ENCODE results near the gene ZNF45. TPM values are rescaled to one million over a fixed set of nuclear protein-coding genes. Genes with fewer than 3 reads are reported as not detected.

Gene ZNF45
- total RNA-seq, 1 experiment from 2014 or later: 19.8 TPM

- H3K18ac ChIP-seq (ENCODE audit: insufficient read length, low read depth, low read length): no peak overlapping the region
- H2BK120ac ChIP-seq (ENCODE audit: low read depth, low read length, poor library complexity, severe bottlenecking): no peak overlapping the region
- peaks cover 0 to 2% of the 10 kb centered on the region in 2 experiments; a peak in 1 of 4 replicates for H3K4me1 Mint-ChIP-seq
- peaks cover 26% of the 10 kb centered on the region for H3K9me3 ChIP-seq (ENCODE audit: control insufficient read depth, low read depth, low read length)
- H3K36me3 Mint-ChIP-seq (ENCODE audit: insufficient read depth in 1 of 3, low read depth in 3 of 3): peaks cover 45 to 53% (median 47%) of the 10 kb centered on the region in 3 experiments
- no peak overlapping the region for H3K56ac ChIP-seq (ENCODE audit: insufficient read length, low read depth, low read length)
- no peak overlapping the region for H2BK5ac ChIP-seq (ENCODE audit: insufficient read length, low read length)
- no peak overlapping the region for H3K27ac ChIP-seq (ENCODE audit: insufficient read length, low read depth, low read length)
- no peaks in the 10 kb centered on the region for H3K23me2 ChIP-seq (ENCODE audit: insufficient read length, low read depth, low read length, poor library complexity, severe bottlenecking)
- H2AFZ ChIP-seq (ENCODE audit: low read length): no peak overlapping the region
- DNase-seq: no peak
- H3K9me3 Mint-ChIP-seq: peaks cover 30 to 55% of the 10 kb centered on the region in 2 experiments
- no peak overlapping the region for H2BK20ac ChIP-seq (ENCODE audit: low read depth, low read length, poor library complexity, severe bottlenecking)
- H4K91ac ChIP-seq (ENCODE audit: insufficient read length, low read depth, low read length): no peak overlapping the region
- no peaks in the 10 kb centered on the region for H4K20me1 ChIP-seq (ENCODE audit: control insufficient read depth, insufficient read depth, insufficient read length)
- no peak overlapping the region for H3K23ac ChIP-seq (ENCODE audit: insufficient read length, low read depth, low read length)
- H2BK12ac ChIP-seq (ENCODE audit: insufficient read length, low read depth, low read length): no peak overlapping the region
- no peaks in the 10 kb centered on the region; the same call in 1 of the 2 replicates for H3K27me3 Mint-ChIP-seq (ENCODE audit: low read depth)
- no peak overlapping the region for H3K27ac Mint-ChIP-seq
- no peak overlapping the region for H3K4me2 ChIP-seq (ENCODE audit: insufficient read depth, insufficient read length, low read length)
- H4K5ac ChIP-seq (ENCODE audit: insufficient read length, low read depth, low read length): no peak overlapping the region
- H2BK15ac ChIP-seq (ENCODE audit: low read depth, low read length): no peak overlapping the region
- no peaks in the 10 kb centered on the region for H3K4me1 ChIP-seq (ENCODE audit: insufficient read depth, low read length)
- H3K9ac ChIP-seq (ENCODE audit: extremely low read depth, insufficient read length, low read length): no peak overlapping the region
- no peak overlapping the region for H3K4ac ChIP-seq (ENCODE audit: low read depth, low read length)
- no peaks in the 10 kb centered on the region for H3K27me3 ChIP-seq (ENCODE audit: insufficient read depth, low read length)
- no peak overlapping the region for H3K14ac ChIP-seq (ENCODE audit: insufficient read depth, low read length)
- WGBS (ENCODE audit: extremely low coverage, insufficient read length, low lambda C conversion rate): no CpG with 5 or more reads among the region's 3 CpGs
- H3K79me2 ChIP-seq (ENCODE audit: insufficient read depth, low read length): no peaks in the 10 kb centered on the region
- H3T11ph ChIP-seq (ENCODE audit: low read length): no peak overlapping the region
- no peak for TF ChIP-seq CTCF (conservative IDR thresholded peaks at IDR 0.05)
- H2AK5ac ChIP-seq (ENCODE audit: insufficient read length, low read length): no peak overlapping the region
- H3K79me1 ChIP-seq (ENCODE audit: insufficient read depth, low read depth, low read length, poor library complexity, severe bottlenecking): peaks cover 7% of the 10 kb centered on the region
- no peak overlapping the region for H3K4me3 Mint-ChIP-seq
- H4K8ac ChIP-seq (replicated peaks; ENCODE audit: insufficient read length, low read depth, low read length): no peak overlapping the region
Measured at GRCh38 chr19:43956827-43957226, 21.7 kb upstream of the ZNF45 start.

Measured in H9 (cell line).